RKO (cell line): Measurements from ENCODE around the gene MYO5A.
"Not testable (repeated sequence)": the region's sequence is repeated elsewhere in the genome, so short reads cannot be mapped to it uniquely, and the experiment has no call there.

Experiments used
- DNase-seq: peaks from one replicate; pipeline ENCODE4 v3.0.0-alpha.2; 2016; ENCODE audit warnings: low spot score

The MYO5A gene

GRCh38 chr15:52417957-52418356, 110.7 kb downstream of the MYO5A start:
- no peak for DNase-seq

- no peak for DNase-seq
Observed at GRCh38 chr15:52417521-52417920, 111.2 kb downstream of the MYO5A start.

DNA sequence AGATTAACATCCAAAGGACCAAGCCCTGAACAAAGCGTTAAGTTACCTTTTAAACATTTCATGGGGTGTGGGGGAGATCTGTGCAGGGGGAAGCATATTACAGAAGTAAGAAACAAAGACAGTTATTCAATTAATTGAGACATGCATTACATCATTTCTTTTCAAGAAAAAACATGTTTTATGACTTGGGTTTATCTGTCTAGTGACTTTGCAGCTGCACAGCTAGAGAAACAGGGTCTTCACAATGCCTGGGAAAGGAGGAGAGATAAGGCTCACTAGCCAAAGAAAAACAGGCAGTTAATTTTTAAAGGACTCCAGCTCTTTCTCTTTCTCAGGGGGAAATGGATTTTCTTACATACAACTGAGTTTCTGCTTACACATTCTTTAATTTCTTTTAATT, 112.1 kb downstream of the MYO5A start:
- not testable (repeated sequence) for DNase-seq

DNA sequence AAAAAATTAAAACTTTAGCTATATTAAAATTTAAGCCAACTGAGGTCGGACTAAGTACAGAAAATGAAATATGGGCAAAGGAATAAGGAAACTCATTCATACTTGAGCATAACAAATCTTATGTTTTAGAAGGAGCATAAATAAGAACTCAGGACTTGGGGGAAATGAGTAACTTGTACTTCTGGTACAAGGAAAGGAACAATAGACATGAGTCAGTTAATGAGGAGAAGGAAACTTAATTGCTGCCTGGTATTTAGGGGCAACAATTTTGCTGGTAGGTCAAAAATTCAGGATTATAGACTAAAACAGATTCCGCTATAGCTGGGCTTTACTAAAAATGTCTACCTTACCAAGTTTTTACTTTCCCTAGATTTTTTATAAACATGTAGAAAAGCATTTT, 113.1 kb downstream of the MYO5A start:
- no peak for DNase-seq

GRCh38 chr15:52414936-52415335, 113.7 kb downstream of the MYO5A start:
- no peak for DNase-seq

GRCh38 chr15:52408823-52409222, 119.9 kb downstream of the MYO5A start:
- no peak for DNase-seq

DNA sequence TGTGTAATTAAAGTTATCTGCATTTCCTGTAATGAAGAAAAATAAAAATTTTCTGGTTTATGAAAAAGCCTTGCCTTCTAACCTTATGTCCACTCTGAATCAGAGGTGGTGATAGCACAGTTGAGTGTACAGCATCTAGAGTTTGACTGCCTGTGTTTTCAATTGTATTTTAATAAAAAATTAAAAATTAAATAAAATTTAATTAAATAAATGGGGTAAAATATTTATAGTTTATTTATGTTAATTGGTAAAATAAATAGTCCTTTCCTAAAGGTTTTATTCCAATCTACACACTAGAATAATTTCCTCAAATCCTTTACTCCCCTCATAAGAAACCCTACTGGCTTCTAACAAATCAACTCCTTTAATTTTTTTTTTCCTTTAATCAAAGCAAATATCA, 121.3 kb downstream of the MYO5A start:
- no peak for DNase-seq

- DNase-seq: no peak
Observed at GRCh38 chr15:52406601-52407000, 122.1 kb downstream of the MYO5A start.

GRCh38 chr15:52405856-52406255, 122.8 kb downstream of the MYO5A start:
- DNase-seq: no peak

GRCh38 chr15:52397118-52397517, 131.6 kb downstream of the MYO5A start:
- no peak for DNase-seq

- no peak for DNase-seq
Observed at GRCh38 chr15:52394118-52394517, 134.6 kb downstream of the MYO5A start.

- DNase-seq: peak; percentile 11
Observed at GRCh38 chr15:52392008-52392687, 136.5 kb downstream of the MYO5A start.

- DNase-seq: no peak
Observed at GRCh38 chr15:52391069-52391468, 137.6 kb downstream of the MYO5A start.

- no peak for DNase-seq
Observed at GRCh38 chr15:52385670-52386069, 143.0 kb downstream of the MYO5A start.

- DNase-seq: no peak
Observed at GRCh38 chr15:52383100-52383588, 145.5 kb downstream of the MYO5A start.

DNA sequence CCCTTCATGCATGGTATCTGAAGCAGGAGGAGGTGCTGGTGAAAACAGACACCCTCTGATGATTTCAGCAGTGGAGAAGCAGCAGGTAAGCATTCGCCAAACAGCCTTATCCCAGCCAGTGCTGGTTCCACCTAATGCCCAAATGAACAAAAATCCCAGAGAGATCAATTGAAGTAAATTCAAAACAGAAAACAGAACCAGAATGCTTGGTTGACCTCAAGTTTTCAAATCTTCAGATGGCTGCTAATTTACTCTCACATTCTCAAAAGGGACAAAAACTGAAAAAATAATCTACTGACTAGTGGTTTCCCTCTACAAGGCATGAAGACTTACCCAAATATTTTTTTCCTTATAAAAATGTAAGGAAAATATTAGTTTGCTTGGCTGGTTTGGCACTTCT, 146.0 kb downstream of the MYO5A start:
- no peak for DNase-seq

GRCh38 chr15:52379395-52380106, 149.1 kb downstream of the MYO5A start:
- no peak for DNase-seq

DNA sequence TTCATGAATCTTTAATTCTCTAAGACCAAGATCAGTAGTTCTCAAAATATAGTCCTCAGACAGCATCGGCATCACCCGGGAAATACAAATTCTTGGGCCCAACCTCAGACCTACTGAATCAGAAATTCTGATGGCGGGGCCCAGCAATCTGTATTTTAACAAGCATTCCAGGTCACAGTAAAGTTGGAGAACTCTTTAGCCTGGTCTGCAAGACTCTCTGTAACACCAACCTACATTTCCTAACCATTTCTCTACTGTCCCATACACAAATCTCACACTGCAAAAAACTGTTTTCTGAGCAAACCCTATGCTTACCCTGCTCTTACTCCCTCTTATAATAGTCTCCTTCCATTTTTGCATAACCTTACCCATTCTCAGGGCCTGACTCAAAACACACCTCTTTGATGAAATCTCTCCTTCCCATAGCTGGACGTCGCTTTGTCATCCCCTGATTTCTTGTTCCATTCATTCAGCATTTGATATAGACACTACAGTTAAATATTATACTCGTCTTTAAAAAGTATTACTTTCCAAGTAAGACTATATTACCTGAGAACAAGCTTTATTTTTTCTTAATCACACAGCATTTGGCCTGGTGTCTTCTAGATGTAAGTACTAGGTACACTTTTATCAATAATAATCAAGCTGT, 149.8 kb downstream of the MYO5A start:
- no peak for DNase-seq

GRCh38 chr15:52370010-52370409, 158.7 kb downstream of the MYO5A start:
- DNase-seq: peak; percentile 31

- DNase-seq: no peak
Observed at GRCh38 chr15:52369455-52369854, 159.2 kb downstream of the MYO5A start.

DNA sequence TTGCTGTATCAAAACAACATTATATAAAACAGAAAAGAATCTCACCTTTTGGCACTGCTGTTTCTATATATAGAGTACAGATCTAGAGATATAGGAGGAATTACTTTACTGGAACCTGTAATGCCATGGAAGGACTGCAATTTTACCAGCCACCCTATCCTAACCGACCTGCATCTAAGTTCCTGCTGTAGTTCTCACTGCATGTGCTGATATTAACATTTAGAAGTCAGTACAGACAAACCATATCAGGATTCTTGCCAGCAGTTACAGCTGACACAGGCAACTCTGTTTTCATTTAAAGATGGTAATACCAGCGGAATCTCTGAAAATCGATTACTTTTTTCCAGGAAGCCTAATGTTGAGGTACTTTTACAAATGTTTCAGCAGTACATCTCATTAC, 159.7 kb downstream of the MYO5A start:
- no peak for DNase-seq

- no peak for DNase-seq
Observed at GRCh38 chr15:52368402-52368801, 160.3 kb downstream of the MYO5A start.

DNA sequence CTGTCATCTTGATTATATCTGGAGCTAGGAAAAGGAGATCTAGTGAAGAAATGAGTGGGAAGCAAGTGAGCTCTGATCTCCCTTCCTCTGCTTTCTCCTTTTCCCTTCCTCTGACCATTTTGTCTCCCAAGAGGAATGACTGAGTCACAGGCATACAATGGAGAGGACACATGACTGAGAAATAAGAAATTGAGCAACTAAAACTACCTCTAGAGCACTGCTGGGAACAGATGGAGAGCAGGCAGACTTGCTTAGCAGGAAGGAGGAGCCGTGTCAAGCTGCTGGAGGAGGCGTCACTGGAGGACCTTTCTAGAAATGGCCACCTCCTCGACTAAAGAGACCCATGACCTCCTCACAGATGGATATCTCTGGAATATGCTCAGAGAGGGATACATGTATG, 166.2 kb downstream of the MYO5A start:
- DNase-seq: no peak
